Breast epithelium (tissue), 3 donors: ENCODE data around the gene ESF1.

ENCODE experiments used
- POLR2A ChIP-seq: fragments of 450-650 bp; IDR thresholded peaks from one replicate; pipeline ENCODE4 v1.6.1; 2016; ENCODE audit warnings: antibody characterized with exemption, mild to moderate bottlenecking, moderate library complexity
- POLR2AphosphoS5 ChIP-seq, 3 donors: sonication (generic); formaldehyde crosslinking; IDR thresholded peaks; one replicate each; pipeline ENCODE4 v1.6.1; 2017; ENCODE audit warnings: antibody characterized with exemption in 3 of 3
- TF ChIP-seq, protein P1 (sequence below), 3 donors: fragments of 450-650 bp; IDR thresholded peaks; one replicate each; pipeline ENCODE4 v1.5.1; 2016 to 2017; ENCODE audit warnings: antibody characterized with exemption in 3 of 3, mild to moderate bottlenecking in 3 of 3, moderate library complexity in 3 of 3

DNA sequence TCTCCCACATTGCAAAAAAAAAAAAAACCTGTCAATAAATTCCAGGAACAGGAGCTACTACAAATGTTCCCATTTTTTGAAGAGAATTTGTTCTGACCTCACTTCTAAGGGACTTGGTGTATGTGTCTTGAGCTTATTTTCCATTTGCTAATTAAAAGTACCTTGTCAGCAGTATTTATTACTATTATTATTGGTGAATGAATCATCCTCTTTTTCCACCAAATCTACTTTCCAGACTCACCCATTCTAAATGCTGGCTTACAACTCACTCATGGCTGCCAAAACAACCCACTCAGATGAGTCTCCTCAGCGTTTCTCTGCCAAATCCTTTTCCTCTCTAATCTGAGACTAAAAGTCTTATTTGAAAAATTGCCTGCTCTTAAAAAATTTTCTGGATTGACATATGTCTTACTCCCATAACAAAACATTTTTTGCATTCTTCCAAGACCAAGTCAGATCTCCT, 112.8 kb downstream of the ESF1 start:
- TF ChIP-seq POLR2A (no peak), POLR2AphosphoS5 (IDR thresholded peaks at IDR 0.05) (no peak)
- TF ChIP-seq, protein P1, sequence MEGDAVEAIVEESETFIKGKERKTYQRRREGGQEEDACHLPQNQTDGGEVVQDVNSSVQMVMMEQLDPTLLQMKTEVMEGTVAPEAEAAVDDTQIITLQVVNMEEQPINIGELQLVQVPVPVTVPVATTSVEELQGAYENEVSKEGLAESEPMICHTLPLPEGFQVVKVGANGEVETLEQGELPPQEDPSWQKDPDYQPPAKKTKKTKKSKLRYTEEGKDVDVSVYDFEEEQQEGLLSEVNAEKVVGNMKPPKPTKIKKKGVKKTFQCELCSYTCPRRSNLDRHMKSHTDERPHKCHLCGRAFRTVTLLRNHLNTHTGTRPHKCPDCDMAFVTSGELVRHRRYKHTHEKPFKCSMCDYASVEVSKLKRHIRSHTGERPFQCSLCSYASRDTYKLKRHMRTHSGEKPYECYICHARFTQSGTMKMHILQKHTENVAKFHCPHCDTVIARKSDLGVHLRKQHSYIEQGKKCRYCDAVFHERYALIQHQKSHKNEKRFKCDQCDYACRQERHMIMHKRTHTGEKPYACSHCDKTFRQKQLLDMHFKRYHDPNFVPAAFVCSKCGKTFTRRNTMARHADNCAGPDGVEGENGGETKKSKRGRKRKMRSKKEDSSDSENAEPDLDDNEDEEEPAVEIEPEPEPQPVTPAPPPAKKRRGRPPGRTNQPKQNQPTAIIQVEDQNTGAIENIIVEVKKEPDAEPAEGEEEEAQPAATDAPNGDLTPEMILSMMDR (IDR thresholded peaks at IDR 0.05), result no peak
